ENCODE results near the gene HES5. TPM values are rescaled to one million over a fixed set of nuclear protein-coding genes. Genes with fewer than 3 reads are reported as not detected.

The HES5 gene
- polyA plus RNA-seq, 1 donor (not counting 4 experiments of a cell fraction or from before 2014, with no cell fraction given), result 0.33 TPM

- H4K20me1 ChIP-seq (ENCODE audit: control insufficient read depth, extremely low read depth, insufficient read depth, low read length), result peaks cover 3% of the 10 kb centered on the region
- H3K9me3 ChIP-seq (ENCODE audit: control insufficient read depth, low read depth, low read length), result no peaks in the 10 kb centered on the region
- TF ChIP-seq, protein P1, sequence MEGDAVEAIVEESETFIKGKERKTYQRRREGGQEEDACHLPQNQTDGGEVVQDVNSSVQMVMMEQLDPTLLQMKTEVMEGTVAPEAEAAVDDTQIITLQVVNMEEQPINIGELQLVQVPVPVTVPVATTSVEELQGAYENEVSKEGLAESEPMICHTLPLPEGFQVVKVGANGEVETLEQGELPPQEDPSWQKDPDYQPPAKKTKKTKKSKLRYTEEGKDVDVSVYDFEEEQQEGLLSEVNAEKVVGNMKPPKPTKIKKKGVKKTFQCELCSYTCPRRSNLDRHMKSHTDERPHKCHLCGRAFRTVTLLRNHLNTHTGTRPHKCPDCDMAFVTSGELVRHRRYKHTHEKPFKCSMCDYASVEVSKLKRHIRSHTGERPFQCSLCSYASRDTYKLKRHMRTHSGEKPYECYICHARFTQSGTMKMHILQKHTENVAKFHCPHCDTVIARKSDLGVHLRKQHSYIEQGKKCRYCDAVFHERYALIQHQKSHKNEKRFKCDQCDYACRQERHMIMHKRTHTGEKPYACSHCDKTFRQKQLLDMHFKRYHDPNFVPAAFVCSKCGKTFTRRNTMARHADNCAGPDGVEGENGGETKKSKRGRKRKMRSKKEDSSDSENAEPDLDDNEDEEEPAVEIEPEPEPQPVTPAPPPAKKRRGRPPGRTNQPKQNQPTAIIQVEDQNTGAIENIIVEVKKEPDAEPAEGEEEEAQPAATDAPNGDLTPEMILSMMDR (optimal IDR thresholded peaks at IDR 0.05 in 1 of 3, IDR thresholded peaks at IDR 0.05 in 1 of 3, conservative IDR thresholded peaks at IDR 0.05 in 1 of 3; ENCODE audit: extremely low read depth in 1 of 3, insufficient read depth in 2 of 3, low read length in 3 of 3), result no peak
- no peak for TF ChIP-seq EZH2 (IDR thresholded peaks at IDR 0.05; ENCODE audit: low read length)
- H3K27me3 ChIP-seq (ENCODE audit: control insufficient read depth, extremely low read depth, insufficient read depth, low read length), result no peaks in the 10 kb centered on the region
- no peak overlapping the region for H3K4me3 ChIP-seq (ENCODE audit: control insufficient read depth in 2 of 3, extremely low read depth in 1 of 3, insufficient read depth in 2 of 3, low read depth in 1 of 3, low read length in 3 of 3)
- no peak for DNase-seq (ENCODE audit: low read depth, low spot score)
- no peak overlapping the region for H3K9ac ChIP-seq (ENCODE audit: control insufficient read depth, extremely low read depth, insufficient read depth, low read length)
- dilution Hi-C loops (cut with MboI; ENCODE audit: extremely low pct_ligation_motif_present, low sequenced_read_pairs), result no loop called here
- no peak overlapping the region for H3K4me2 ChIP-seq (ENCODE audit: control insufficient read depth, extremely low read depth, insufficient read depth, low read depth, low read length)
- no peak overlapping the region for H3K27ac ChIP-seq (ENCODE audit: control insufficient read depth, insufficient read depth, low read length)
- H3K36me3 ChIP-seq (ENCODE audit: control insufficient read depth in 2 of 2, extremely low read depth in 1 of 2, insufficient read depth in 2 of 2, low read length in 2 of 2), result peaks cover 39 to 40% of the 10 kb centered on the region in 2 experiments
- no peak for FAIRE-seq
- H3K4me1 ChIP-seq (ENCODE audit: control insufficient read depth, extremely low read depth, insufficient read depth, low read length), result no peaks in the 10 kb centered on the region
- H3K9me1 ChIP-seq (ENCODE audit: control insufficient read depth, extremely low read depth, insufficient read depth, low read length), result no peaks in the 10 kb centered on the region
- H3K79me2 ChIP-seq (ENCODE audit: control insufficient read depth, insufficient read depth, low read length), result peaks cover 22% of the 10 kb centered on the region
- no peak overlapping the region for H2AFZ ChIP-seq (ENCODE audit: control insufficient read depth, low read length)
Observed at GRCh38 chr1:2518528-2518927, 11.5 kb downstream of the HES5 start.

DNA sequence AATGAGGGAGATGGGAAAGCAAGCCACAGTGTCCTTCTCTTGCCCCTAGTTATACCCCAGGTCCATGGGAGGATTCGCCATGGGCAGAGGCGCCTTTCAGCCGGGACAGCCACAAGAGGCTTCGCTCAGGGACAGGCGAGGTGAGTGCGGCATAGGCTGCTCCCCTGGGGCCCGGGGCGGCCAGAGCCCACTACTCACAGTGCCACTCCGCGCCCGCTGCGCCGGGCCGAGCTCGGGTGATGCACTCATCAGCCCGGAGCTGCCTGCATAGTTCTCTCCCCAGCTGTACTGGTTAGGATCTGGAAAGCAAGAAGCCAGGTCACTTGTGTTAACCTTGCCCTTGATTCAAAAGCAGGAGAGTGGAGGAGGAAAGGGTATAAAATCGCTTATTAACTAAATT, 12.1 kb downstream of the HES5 start:
- FAIRE-seq, result no peak

More for the DNA sequence above, 12.1 kb downstream of the HES5 start:
- Histone ChIP-seq H3K27me3 (ENCODE audit: control insufficient read depth, extremely low read depth, insufficient read depth, low read length) (no peaks in the 10 kb centered on the region), H3K4me1 (ENCODE audit: control insufficient read depth, extremely low read depth, insufficient read depth, low read length) (no peaks in the 10 kb centered on the region), H3K36me3 (ENCODE audit: control insufficient read depth in 2 of 2, extremely low read depth in 1 of 2, insufficient read depth in 2 of 2, low read length in 2 of 2) (peaks cover 39 to 42% of the 10 kb centered on the region in 2 experiments), H3K9me3 (ENCODE audit: control insufficient read depth, low read depth, low read length) (no peaks in the 10 kb centered on the region), H3K9ac (ENCODE audit: control insufficient read depth, extremely low read depth, insufficient read depth, low read length) (no peak overlapping the region), H4K20me1 (ENCODE audit: control insufficient read depth, extremely low read depth, insufficient read depth, low read length) (peaks cover 3% of the 10 kb centered on the region), H3K27ac (ENCODE audit: control insufficient read depth, insufficient read depth, low read length) (no peak overlapping the region), H2AFZ (ENCODE audit: control insufficient read depth, low read length) (no peak overlapping the region), H3K4me3 (ENCODE audit: control insufficient read depth in 2 of 3, extremely low read depth in 1 of 3, insufficient read depth in 2 of 3, low read depth in 1 of 3, low read length in 3 of 3) (no peak overlapping the region), H3K9me1 (ENCODE audit: control insufficient read depth, extremely low read depth, insufficient read depth, low read length) (no peaks in the 10 kb centered on the region), H3K79me2 (ENCODE audit: control insufficient read depth, insufficient read depth, low read length) (peaks cover 16% of the 10 kb centered on the region), H3K4me2 (ENCODE audit: control insufficient read depth, extremely low read depth, insufficient read depth, low read depth, low read length) (no peak overlapping the region)
- no peak for DNase-seq (ENCODE audit: low read depth, low spot score)
- no peak for TF ChIP-seq EZH2 (IDR thresholded peaks at IDR 0.05; ENCODE audit: low read length)
- TF ChIP-seq, protein P1 (optimal IDR thresholded peaks at IDR 0.05 in 1 of 3, IDR thresholded peaks at IDR 0.05 in 1 of 3, conservative IDR thresholded peaks at IDR 0.05 in 1 of 3; ENCODE audit: extremely low read depth in 1 of 3, insufficient read depth in 2 of 3, low read length in 3 of 3), result no peak
- dilution Hi-C loops (cut with MboI; ENCODE audit: extremely low pct_ligation_motif_present, low sequenced_read_pairs), result no loop called here

Data from keratinocyte (primary cell).